Activated T-cell treated with anti-CD3 and anti-CD28 coated beads for 24 hours (primary cell): ENCODE measurements around the gene NRXN3.

ENCODE experiments used
- DNase-seq: peaks from one replicate; pipeline ENCODE4 v3.0.0-alpha.2; 2020; ENCODE audit warnings: low read depth

The NRXN3 gene

GRCh38 chr14:78576437-78577166 lies 406.4 kb downstream of the NRXN3 start:
- no peak for DNase-seq

- DNase-seq: no peak
These were observed 411.1 kb downstream of the NRXN3 start for GRCh38 chr14:78581229-78581628.

GRCh38 chr14:78586681-78587080 lies 416.5 kb downstream of the NRXN3 start:
- no peak for DNase-seq

DNA sequence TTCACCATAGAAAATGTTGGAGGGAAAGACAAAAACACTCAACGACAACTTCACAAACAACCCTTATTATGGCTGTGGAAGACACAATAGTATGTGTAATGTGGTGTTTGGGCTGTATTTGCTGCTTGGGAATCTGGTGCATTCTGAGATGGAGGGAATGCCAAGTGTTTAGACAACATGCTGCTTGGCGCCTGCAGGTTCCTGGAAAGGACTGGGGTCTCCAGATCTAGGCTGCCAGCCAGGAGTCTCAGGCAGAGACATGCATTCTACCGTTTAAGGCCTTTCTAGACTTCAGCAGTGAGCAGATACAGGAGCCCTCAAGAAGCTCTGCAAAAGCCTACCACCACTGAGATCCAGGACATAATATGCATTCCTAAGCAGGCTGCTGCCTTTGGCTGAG lies 418.7 kb downstream of the NRXN3 start:
- DNase-seq: no peak

- DNase-seq: no peak
These were observed 422.5 kb downstream of the NRXN3 start for GRCh38 chr14:78592616-78593219.

GRCh38 chr14:78593949-78594348 lies 423.8 kb downstream of the NRXN3 start:
- no peak for DNase-seq

DNA sequence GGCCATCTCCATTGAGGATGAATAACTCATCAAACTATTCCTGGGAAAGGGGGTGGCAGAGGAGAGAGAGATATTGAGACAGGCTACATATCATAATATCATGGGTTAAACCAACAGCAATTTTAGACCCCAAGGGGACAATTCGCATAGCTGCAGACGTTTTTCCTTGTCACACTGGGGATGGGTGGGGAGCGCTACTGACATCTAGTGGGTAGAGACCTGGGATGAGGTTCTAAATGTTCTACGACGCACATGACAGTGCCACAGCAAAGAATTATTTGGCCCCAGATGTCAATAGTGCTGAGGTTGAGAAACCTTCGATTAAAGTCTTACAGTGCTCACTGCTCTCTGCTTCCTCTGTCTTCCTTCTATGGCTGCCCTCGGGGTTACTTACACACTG lies 425.6 kb downstream of the NRXN3 start:
- no peak for DNase-seq

DNA sequence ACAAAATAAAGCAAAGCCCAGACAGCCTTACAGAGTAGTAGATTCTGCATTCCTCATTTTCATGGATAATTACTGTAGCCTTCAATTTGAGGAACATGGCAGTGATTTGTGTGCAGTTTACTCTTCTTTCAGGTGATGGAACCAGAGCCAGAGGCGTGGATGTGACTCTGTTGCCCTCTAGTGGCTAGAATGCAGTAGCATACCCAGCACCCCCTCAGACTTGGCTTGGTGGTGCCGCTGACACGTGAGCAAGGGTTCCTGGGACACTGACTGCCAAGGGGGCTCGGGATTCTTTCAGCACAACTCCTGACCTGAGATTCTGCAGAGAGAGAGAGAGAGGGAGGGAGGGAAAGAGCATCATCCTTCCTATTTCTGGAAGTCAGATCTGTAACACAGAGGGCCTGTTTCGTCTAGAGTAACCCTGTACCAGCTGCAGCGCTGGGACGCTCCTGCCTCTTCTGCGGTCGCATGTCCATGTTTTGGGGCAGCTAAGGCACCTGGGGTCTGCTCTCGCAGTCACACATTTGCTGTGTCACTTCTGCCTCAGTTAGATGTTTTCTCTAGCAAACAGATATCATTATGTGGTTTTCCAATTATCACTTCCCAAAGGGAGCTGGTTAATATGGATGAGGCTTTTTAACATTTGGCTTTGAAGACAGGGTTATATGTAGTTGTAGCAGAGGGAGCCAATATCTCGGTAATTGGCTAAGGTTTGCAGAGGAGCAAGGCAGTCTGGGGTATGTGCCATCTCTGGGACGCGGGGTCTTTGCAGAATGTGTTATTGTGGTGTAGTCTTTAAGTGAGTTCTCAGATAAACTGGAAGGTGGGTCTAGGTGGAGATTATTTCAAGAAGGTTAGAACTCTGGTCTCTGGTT lies 428.1 kb downstream of the NRXN3 start:
- DNase-seq: peak; percentile 33

DNA sequence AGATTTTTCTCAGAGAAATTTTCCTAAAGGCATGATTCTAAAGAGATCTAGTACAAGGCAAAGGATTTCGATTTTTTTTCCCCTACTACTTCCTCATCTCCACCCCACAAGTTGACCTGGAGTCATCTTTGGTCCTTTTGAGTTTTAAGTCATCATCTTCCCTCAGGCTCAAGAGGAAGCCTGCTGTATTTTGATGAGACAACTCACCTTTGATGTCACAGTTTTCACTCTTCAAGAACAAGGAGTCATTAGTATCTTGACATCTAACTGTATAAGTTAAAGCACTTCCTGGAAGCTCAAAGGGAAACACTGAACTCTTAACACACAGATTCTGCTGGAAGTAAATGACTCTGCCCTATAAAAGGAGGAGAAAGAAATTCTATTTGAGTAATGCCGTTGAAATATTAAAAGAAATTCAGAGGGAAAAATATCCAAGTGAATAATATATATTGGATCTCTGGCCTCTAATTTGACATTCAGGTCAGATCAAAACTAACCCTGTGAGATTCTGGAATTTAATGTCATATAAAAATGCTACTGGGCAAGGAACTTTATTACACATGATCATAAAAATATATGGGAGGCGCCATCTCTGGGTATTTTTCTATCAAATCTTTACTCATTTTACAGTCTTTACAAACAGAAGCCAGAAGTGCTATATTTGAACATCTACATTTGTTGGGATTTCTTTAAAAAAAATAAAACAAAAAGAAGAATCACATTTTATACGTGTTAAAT lies 435.0 kb downstream of the NRXN3 start:
- DNase-seq: no peak

- DNase-seq: no peak
These were observed 435.8 kb downstream of the NRXN3 start for GRCh38 chr14:78605897-78606500.

- no peak for DNase-seq
These were observed 439.0 kb downstream of the NRXN3 start for GRCh38 chr14:78608998-78609787.

DNA sequence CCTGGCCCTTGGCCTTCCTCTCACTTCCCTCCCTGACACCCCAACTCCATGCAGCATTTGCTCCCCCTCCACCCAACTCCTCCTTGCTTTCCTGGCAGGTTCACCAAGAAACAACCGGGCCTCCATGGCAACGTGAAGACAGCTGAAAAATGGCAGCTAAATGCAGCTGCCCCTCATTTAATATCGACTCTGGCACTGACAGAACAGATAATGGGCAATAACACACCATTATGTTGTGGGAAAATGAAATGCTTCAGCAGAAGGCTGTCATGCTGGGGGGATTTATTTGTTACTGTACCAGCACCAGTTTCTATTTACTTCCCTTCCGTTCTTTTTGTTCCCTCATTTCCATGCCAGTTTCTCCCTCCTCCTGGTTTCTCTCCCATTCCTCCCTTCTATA lies 440.8 kb downstream of the NRXN3 start:
- DNase-seq: no peak

DNA sequence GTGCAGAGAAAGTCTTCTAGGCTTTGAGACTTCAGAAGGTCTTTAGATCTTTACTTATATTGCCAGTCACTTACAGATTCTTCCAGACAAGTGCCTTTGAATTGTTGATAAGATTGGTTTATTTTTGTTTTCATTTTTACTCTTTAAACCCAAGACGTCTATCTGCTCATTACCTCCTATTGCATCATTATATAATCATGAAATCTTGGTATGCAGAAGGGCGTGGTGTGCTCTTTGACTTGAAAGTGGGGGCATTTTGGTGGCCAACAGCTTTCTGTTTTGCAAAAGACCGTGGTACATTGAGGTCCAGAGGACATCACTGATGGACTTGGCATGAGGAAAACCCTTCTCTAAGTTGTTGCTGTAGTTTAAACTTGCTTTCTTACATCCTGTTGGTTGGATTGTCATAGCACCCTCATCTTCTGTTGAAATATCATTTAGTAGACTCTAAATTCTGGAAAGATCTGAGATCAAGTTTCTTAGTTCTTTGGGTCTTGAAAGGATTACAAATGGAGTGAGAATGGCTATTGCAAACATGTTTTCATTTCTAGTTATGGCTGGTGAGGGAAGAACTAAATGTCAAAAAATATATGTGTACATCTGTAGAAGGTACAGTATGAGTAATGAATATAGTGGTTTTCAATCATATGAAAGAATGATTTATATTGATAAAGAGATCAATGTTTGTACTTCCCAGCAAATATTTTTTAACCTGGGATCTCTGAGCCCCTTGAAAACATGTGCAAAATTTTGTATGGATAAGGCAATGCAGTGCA lies 441.8 kb downstream of the NRXN3 start:
- no peak for DNase-seq

GRCh38 chr14:78612666-78613065 lies 442.5 kb downstream of the NRXN3 start:
- no peak for DNase-seq

DNA sequence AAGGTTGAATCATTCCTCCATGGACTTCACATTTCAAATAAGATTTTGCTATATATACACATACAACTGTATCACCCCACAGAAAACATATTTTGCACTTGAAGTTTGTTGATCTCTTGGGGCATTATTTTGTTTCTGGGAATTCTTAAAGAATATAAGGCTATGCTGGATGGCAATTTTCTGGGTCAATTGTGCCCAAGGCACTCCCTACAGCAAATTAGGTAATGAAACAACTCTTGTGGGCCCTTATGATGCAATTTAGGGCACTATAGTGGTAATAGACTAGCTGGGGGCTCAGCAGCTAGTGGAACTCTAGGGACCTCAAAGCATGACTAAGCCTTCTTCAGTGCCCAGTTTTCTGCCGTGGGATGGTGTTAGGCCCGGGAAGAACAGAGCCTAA lies 444.4 kb downstream of the NRXN3 start:
- DNase-seq: no peak

DNA sequence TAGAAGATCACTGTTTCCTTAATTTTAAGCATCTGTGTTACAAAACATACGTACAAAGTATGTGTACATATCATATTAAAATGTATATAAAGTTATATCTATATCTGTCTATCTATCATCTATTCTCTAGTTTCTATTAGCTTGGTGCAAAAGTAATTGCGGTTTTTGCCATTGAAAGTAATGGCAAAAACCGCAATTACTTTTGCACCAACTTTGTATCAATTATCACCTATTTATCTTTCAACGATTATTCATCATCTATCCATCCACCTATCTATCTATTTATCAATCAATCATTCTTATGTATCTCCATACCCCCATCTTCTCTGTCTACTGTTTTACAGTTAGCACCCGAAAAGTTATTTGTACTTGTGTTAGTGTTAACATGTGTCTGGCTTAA lies 447.6 kb downstream of the NRXN3 start:
- DNase-seq: no peak

GRCh38 chr14:78618368-78618767 lies 448.2 kb downstream of the NRXN3 start:
- DNase-seq: no peak

- no peak for DNase-seq
These were observed 456.9 kb downstream of the NRXN3 start for GRCh38 chr14:78627114-78627513.

DNA sequence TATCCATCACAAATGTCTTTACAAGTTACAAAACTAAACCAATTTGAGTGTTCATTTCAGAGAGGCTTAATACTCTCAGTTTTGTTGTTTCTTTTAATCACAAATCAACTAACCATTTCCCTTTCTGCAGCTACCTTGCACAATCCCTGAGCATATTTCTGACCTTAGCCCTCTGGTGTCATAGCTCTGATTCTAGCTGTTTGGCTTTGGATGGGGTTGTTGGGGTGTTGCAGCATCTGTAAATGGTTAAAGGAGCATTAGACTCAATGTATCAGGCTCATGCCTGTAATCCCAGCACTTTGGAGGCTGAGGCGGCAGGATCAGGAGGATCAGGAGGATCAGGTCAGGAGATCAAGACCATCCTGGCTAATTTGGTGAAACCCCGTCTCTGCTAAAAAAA lies 461.4 kb downstream of the NRXN3 start:
- no peak for DNase-seq

GRCh38 chr14:78633752-78634151 lies 463.6 kb downstream of the NRXN3 start:
- DNase-seq: no peak
